Measurements from ENCODE around the gene PROSER3.
A peak's percentile ranks its signal among the peaks of the same experiment; 100 is the strongest.
"Not testable (repeated sequence)": the region's sequence is repeated elsewhere in the genome, so short reads cannot be mapped to it uniquely, and the experiment has no call there.

The PROSER3 gene

GRCh38 chr19:35755550-35756376 lies 2.2 kb upstream of the PROSER3 start:
- no peak for DNase-seq

- DNase-seq, result no peak
Observed at GRCh38 chr19:35756377-35757230, 1.4 kb upstream of the PROSER3 start, which contains the start of gene HSPB6. Gene HSPB6, minus strand, starts transcription at chr19:35757029. Its CDS starts 21 bp downstream, at chr19:35757008.

DNA sequence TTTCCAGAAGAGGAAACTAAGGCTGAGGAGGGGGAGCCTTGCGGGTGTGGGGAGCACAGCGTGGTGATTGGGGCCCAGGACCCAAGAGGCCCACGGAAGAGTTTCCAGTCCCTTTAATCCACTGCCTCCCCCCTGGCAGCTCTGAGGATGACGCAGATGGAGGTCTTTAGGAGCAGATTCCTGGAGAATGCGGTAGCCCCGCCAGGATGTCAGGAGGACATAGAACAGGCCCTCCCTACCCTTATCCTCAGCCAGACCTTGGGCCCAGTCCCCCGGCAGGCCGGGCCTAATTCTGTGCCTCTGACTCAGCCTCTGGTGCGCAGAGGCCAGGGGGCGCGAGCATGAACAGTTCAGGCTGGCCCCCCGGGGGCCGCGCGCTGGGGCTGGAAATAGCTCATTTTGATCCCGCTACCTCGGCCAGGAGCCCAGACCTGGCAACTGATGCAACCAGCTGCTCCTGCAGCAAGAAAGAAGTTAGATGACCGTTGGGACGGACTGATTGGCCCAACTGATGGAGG lies 686 bp upstream of the PROSER3 start:
- DNase-seq, result peak; percentile 92

DNA sequence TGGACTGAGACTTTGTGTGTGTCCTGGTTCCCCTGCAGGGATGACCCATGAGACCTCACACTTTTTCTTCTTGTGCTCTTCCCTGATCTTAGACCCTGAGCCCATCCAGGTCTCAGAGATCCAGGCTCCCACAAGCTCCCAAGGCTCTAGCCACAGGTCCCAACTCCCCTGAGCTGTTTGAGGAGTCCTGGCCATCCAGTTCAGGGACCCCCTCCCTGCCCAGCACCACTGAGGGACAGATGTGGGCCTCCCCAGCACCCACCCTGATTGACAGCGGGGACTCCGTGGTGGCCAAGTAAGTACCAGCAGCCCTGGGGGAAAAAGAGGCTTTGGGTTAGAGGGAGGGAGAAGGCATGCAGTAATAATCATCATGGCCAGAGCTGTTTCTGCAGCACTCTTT lies 1.7 kb downstream of the PROSER3 start:
- no peak for DNase-seq

GRCh38 chr19:35760711-35761349 lies 2.9 kb downstream of the PROSER3 start:
- no peak for DNase-seq

- no peak for DNase-seq
Observed at GRCh38 chr19:35764432-35765315, 6.7 kb downstream of the PROSER3 start.

DNA sequence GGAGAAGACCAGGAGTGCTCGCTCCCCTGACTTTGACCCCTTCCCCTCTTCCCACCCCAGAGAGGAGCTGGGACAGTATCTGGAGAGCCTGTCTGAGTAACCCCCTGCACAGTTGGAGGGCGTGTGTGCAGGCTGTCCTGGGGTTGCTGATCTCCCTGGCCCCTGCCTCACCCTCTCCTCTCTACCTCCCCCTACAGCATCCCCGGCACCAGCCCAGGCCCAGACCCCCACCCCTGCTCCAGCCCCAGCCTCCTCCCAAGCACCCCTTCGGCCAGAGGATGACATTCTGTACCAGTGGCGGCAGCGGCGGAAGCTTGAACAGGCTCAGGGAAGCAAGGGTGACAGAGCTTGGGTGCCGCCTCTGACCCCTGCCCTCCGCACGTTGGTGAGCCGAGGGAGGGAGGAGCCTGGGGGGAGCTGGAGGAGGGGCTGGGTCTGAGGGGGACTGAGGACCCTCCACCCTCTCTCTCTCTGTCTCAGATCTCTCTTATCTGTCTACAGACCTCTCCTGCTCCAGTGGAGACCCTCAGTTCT lies 8.7 kb downstream of the PROSER3 start:
- DNase-seq, result no peak

GRCh38 chr19:35767288-35768081 lies 9.5 kb downstream of the PROSER3 start:
- no peak for DNase-seq

DNA sequence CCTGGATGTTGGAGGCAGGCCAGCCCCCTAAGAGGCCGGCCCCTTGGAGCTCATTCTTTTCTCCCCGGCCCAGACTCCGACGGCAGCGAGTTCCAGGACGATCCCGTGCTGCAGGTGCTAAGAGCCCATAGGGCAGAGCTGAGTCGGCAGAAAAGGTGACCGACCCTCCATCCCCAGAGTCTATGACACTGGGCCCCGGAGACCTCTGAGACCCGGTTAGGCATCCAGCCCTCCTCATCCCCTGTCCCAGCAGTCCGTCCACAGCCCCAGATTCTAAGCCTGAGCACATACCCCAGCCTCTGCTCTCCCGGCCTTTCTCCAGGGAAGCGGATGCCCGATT lies 10.1 kb downstream of the PROSER3 start:
- no peak for DNase-seq

GRCh38 chr19:35772362-35772761 lies 14.4 kb downstream of the PROSER3 start:
- DNase-seq, result not testable (repeated sequence)

DNA sequence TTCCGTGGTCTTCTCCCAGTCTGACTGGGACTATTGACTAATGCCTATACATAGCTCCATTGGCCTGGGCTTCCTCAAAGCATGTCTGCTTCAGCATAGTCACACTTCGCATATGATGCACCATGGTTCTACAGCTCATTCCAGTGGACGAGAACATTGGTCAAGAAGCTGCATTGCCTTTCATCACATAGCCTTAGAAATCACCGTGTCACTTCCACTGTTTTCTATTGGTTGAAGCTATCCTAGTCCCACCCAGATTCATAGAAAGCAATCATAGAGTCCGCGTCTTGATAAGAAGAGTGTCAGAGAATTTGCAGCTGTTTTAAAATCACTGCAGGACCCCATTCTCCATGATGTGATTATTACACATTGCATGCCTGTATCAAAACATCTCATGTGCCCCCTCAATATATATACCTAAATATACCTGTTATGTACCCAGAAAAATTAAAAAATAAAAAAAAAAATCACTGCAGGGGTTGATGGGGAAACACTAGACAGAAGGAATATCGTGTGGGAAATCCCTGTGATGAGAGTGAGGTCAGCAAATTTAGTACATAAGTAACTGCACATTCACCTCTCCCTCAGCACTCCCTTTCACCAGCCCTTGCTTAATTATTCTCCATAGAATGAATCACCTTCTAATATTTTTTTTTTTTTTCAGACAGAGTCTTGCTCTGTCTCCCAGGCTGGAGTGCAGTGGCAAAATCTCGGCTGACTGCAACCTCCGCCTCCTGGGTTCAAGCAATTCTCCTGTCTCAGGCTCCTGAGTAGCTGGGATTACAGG lies 15.2 kb downstream of the PROSER3 start:
- no peak for DNase-seq

GRCh38 chr19:35774274-35775045 lies 16.5 kb downstream of the PROSER3 start:
- DNase-seq, result no peak

GRCh38 chr19:35775046-35775297 lies 17.0 kb downstream of the PROSER3 start:
- DNase-seq, result no peak

DNA sequence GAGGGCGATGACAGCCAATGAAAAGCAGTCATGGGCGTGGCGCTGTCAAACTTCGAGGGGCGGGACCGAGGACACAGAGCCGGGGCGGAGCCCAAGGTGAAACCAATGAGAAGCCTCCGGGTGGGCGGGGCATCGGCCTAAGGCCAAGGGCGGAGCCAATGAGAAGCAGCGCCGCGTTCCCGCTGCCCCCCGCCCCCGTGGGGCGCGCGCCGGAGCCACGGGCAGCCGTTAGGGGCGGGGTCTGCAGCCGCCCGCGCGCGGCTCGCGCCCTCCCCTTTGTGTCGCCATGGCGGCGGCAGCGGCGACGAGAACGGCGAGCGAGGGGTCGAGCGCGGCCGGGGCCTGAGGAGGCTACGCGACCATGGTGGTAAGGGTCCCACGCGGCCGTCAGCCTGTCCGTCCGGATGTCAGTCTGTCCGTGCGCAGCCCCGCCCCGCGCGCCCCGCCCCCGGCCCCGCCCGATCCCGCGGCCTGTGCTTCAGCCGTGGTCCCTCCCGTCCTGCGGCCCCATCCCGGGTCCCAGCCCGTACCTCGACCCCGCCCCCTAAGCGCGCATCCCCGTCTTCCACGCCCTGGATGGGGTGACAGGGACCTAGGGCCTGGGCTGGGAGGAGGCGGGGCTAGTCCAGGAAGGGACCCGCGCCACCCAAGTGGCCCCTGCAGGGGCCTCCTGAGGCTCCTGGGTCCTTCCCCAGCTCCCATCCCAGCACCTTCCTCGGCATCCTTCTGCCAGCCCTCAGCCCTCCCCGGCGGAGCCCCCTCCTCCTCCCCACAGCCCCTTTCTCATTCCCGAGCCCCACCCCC lies 17.5 kb downstream of the PROSER3 start, which contains the start of gene ARHGAP33:
ARHGAP33 (plus strand) TSS at position 267 of the 804 bp plus-strand sequence; CDS start at position 362, 95 bp downstream.
- DNase-seq, result peak; percentile 92

- DNase-seq, result no peak
Observed at GRCh38 chr19:35776102-35776788, 18.3 kb downstream of the PROSER3 start.

DNA sequence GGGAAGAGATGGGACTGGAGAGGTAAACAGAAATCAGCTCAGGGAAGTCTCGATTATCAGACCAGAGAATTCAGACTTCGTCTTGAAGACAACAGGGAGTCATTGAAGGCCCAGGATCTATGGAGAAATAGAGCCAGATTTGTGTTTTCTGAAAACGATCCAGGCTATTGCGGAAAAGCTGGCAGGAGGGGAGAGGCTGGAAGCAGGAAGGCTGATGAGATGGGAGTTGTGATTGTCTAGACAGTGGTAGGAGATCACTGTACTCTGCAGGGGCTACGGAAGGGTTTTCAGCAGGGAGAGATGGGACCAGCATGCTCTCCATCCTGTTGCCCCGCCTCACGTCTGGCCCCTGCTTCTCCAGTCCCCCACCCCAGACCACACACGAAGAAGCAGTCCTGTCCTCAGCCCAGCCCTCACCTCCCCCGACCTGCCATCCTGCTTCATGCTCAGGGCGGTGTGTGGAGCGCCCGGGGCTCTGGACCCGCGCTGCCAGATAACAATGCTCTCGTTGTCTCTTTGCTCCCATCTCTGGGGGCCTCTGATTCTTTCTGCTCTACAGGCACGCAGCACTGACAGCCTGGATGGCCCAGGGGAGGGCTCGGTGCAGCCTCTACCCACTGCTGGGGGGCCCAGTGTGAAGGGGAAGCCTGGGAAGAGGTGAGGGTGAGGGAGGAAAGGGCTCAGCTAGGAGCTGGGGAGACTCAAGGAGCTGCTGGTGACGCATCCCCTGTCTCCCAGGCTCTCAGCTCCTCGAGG lies 19.3 kb downstream of the PROSER3 start:
- DNase-seq, result no peak

GRCh38 chr19:35777961-35778360 lies 20.0 kb downstream of the PROSER3 start:
- no peak for DNase-seq
